Dermis blood vessel endothelial cell (primary cell): Measurements from ENCODE around the gene STARD8. TPM values are rescaled to one million over a fixed set of nuclear protein-coding genes. Genes with fewer than 3 reads are reported as not detected.
"Not testable (repeated sequence)": the region's sequence is repeated elsewhere in the genome, so short reads cannot be mapped to it uniquely, and the experiment has no call there.

Experiments used
- DNase-seq: peaks from one replicate; pipeline ENCODE4 v3.0.0; 2010
- total RNA-seq: library from RNA; depleted of rRNA; stranded (reverse); fragments of >200 nt; gene quantifications from 2 replicates; pipeline ENCODE4 v1.2.3, GENCODE V29; 2014

STARD8 gene, protein sequence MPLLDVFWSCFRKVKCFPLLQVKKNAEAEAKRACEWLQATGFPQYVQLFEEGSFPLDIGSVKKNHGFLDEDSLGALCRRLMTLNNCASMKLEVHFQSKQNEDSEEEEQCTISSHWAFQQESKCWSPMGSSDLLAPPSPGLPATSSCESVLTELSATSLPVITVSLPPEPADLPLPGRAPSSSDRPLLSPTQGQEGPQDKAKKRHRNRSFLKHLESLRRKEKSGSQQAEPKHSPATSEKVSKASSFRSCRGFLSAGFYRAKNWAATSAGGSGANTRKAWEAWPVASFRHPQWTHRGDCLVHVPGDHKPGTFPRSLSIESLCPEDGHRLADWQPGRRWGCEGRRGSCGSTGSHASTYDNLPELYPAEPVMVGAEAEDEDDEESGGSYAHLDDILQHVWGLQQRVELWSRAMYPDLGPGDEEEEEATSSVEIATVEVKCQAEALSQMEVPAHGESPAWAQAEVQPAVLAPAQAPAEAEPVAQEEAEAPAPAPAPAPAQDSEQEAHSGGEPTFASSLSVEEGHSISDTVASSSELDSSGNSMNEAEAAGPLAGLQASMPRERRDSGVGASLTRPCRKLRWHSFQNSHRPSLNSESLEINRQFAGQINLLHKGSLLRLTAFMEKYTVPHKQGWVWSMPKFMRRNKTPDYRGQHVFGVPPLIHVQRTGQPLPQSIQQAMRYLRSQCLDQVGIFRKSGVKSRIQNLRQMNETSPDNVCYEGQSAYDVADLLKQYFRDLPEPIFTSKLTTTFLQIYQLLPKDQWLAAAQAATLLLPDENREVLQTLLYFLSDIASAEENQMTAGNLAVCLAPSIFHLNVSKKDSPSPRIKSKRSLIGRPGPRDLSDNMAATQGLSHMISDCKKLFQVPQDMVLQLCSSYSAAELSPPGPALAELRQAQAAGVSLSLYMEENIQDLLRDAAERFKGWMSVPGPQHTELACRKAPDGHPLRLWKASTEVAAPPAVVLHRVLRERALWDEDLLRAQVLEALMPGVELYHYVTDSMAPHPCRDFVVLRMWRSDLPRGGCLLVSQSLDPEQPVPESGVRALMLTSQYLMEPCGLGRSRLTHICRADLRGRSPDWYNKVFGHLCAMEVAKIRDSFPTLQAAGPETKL
- total RNA-seq, result 21.6 and 46.4 TPM in 2 replicates

DNA sequence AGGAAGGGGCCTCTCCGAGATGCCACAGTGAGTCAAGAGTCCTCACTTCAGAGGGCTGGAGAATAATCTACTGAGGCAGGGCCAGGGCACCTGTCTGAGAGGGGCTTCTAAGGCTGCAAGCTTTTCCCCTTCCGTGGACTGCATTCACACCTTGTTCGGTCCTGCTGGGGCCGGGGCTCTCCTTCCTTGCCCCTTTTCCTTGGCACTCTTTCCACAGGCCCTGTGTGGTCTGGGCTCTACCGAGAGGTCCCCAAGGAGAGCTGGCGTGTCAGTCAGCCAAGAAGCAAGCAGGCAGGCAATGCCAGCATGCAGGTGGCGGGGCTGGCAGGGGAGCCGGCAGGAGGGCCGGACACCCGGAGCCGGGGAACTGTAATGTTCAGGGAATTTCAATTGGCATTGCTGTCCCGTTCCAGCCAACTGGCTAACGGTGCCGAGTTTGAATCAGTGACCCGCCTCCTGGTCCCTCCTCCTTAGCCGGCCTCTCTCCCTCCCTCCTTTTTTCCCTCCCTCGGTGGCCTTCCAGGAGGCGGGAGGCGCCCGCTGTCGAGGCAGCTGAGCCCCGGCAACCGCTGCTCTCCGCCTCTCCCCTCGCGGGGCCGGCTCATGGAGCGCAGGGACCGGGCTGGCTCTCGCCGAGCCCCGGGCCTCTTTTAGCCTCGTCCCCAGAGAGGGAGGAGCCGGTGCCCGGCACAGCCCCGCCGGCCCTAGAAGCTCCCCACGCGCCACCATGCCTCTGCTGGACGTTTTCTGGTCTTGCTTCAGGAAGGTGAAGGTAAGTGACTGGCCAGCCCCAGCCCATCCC lies at the start of gene STARD8:
STARD8 (plus strand) TSS at position 511 of the 802 bp plus-strand sequence; CDS start at position 728, 217 bp downstream.
- DNase-seq, result peak; percentile 51

GRCh38 chrX:68598841-68599240 lies 48.6 kb upstream of the STARD8 start:
- no peak for DNase-seq

DNA sequence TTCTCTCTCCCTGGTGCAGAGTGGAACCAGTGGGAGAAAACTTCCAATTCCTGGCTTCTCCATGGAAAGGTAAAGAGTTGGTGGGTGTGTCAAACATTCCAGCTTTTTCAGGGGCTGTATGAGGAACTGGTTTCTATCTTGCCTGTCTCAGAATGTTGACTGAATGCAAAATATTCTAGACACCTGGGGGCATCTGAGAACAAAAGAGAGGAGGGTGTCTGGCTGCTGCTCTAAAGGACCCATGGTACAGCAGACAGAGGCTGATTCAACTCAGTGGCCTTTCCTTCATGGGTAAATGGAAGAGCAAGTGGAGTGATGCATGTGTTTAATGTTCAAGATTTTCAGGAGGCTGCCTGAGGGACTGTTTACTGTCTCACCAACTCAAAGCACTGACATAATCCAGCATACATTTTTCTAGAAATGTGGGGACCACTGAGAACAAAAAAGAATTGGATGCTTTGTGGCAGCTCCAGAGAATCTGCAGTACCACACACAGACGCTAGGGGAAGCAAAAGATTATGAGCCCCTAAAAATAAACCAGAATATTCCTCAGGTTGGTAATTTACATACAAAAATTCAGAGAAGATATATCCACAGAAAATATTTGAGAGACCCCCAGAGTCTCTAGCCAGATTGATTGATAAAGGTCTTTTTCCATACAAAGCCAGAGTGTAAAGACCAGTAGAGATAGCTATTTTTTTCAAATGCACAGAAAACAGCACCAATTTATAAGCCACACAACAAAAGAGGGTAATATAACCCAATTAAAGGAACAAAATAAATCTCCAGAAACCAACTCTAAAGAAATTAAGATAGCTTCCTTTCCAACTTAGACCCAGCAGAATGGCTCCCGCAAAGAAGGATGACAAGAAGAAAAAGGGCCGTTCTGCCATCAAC lies 48.0 kb upstream of the STARD8 start:
- DNase-seq, result peak; percentile 41

GRCh38 chrX:68604216-68604615 lies 43.2 kb upstream of the STARD8 start:
- DNase-seq, result not testable (repeated sequence)

DNA sequence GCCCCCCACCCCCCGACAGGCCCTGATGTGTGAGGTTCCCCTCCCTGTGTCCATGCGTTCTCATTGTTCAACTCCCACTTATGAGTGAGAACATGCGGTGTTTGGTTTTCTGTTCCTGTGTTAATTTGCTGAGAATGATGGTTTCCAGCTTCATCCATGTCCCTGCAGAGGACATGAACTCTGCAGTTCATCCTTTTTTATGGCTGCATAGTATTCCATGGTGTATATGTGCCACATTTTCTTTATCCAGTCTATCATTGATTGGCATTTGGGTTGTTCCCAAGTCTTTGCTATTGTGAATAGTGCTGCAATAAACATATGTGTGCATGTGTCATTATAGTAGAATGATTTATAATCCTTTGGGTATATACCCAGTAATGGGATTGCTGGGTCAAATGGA lies 32.7 kb upstream of the STARD8 start:
- DNase-seq, result not testable (repeated sequence)

DNA sequence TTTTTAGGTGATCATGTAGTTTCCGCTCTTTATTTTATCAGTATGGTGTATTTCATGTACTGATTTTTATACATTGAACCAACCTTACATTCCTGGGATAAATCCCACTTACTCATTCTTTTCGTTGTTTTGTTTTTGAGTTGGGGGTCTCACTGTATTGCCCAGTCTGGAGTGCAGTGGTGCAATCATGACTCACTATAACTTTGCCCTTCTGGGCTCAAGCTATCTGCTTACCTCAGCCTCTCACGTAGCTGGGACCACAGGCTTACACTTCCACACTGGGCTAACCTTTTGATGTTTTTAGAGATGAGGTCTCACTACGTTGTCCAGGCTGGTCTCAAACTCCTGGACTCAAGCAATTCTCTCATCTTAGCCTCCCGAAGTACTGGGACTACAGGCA lies 19.5 kb upstream of the STARD8 start:
- DNase-seq, result no peak

GRCh38 chrX:68629936-68630335 lies 17.5 kb upstream of the STARD8 start:
- not testable (repeated sequence) for DNase-seq

GRCh38 chrX:68631336-68631735 lies 16.1 kb upstream of the STARD8 start:
- DNase-seq, result no peak

DNA sequence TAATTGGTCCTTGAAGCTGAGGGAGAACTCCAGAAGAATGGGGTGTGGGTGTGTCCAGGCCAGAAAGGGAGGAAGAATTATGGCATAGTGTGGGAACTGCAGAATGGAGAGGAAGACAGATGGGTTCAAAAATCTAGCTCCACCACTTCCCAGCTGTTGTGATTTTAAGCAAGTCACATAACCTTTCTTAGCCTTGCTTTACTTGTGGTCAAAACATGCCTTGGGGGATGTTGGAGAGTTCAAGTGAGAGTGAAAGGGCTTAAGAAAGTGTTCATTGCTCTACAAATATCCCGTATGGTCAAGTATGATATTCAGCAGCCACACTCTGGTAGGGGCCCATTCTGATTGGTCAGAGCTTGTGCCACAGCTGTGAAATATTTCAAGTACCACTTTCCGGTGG lies 15.0 kb upstream of the STARD8 start:
- no peak for DNase-seq

DNA sequence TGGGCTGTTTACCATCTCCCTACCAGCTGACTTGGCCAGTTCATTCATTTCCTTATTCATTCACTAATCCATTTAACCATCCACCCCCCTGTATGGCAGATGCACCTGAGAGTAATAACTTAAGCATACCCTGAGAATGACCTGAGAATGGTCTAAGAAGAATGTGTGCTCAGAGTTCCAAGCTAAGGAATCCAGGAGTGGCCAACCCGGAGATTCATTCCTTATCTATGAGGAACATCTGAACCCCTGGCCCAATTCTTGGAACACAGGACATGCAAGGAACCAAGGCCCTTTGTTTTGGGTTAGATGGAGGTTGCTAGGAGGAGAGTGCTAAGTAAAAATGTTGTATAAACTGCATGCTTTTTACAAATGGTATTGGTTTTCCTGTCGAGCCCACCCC lies 13.5 kb upstream of the STARD8 start:
- DNase-seq, result no peak

DNA sequence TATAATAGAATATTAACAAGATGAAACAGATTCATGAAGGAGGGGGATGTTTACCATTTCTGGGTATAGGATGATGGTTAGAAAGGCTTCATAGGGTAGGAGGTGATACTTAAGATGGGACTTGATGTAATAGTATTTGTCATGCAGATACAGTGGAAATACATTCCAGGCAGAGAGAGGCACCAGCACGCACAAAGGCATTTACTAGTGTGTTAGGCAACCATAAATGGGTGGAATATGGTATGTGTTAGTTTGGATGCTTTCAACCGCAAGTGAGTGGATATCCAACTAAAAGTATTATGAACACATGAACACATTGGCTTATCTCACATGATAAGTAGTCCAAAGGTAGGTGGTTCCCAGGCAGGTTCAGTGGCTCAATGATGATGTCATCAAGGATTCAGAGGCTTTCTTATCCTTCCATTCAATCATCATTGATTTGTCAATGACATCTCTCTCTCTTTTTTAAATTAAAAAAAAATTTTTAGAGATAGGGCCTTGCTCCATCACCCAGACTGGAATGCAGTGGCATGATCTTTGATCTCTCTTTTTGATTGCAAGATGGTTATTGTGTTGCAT lies 12.7 kb upstream of the STARD8 start:
- DNase-seq, result no peak

GRCh38 chrX:68640661-68641060 lies 6.8 kb upstream of the STARD8 start:
- no peak for DNase-seq

GRCh38 chrX:68644861-68645260 lies 2.6 kb upstream of the STARD8 start:
- no peak for DNase-seq

- DNase-seq, result no peak
Measured at GRCh38 chrX:68646421-68646820, 1.0 kb upstream of the STARD8 start.

DNA sequence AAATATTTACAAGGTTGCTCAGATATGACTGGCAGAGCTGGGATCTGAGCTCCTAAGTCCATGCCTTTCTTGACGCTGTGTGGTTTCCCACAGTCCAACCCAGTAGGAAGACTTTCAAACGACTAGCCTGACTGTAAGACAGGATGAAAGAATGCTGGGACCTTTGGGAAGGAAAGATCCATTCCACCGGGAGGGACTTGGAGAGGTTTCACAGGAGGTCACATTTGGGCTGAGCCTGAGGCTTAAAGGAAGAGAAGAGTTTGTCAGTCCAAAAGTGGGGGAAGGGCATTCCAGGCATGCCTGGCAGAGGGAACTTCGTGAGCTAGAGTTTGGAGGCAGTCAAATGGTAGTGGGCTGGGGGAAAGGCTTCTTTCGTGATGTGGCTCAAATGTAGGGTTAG lies 1.5 kb downstream of the STARD8 start:
- DNase-seq, result no peak

DNA sequence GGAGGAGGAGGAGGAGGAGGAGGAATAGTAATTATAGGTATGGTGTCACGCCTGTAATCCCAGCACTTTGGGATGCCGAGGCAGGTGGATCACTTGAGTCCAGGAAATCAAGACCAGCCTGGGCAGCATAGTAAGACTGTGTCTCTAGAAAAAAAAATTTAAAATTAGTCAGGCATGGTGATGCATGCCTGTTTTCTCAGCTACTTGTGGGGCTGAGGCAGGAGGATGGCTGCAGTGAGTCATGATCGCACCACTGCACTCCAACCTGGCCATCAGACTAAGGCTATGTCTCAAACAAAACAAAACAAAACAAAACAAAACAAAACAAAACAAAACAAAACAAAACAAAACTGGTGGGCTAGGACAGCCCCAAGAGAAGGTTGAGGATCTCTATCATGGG lies 3.0 kb downstream of the STARD8 start:
- DNase-seq, result no peak

- DNase-seq, result no peak
Measured at GRCh38 chrX:68651110-68651509, 3.6 kb downstream of the STARD8 start.

- no peak for DNase-seq
Measured at GRCh38 chrX:68652326-68653170, 5.1 kb downstream of the STARD8 start.

- DNase-seq, result no peak
Measured at GRCh38 chrX:68654693-68655092, 7.2 kb downstream of the STARD8 start.

- not testable (repeated sequence) for DNase-seq
Measured at GRCh38 chrX:68656473-68656872, 9.0 kb downstream of the STARD8 start.
